ENCODE results near the gene FCHSD2. TPM values are rescaled to one million over a fixed set of nuclear protein-coding genes. Genes with fewer than 3 reads are reported as not detected.

FCHSD2 gene
- total RNA-seq, 1 donor from 2014 or later, result 69.5 TPM

DNA sequence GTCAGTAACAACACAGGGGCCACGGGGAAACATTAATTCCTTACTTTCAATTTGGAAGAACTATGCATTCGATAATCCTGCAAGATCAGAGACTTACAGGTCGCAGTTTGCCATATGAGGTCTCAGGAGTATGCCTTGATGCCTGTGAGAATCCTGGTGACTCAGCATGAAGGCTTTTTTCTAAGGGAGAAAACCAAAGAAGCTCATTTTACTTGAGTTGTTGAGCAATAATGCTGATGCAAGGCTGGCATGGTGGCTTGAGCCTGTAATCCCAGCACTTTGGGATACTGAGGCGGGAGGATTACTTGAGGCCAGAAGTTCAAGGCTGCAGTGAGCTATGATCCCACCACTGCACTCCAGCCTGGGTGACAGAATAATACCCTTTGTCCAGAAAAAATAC, 301.3 kb downstream of the FCHSD2 start:
- Mint-ChIP-seq H3K9me3 (ENCODE audit: low read depth) (no peaks in the 10 kb centered on the region), H3K36me3 (ENCODE audit: low read depth) (peaks cover 40% of the 10 kb centered on the region), H3K27ac (ENCODE audit: unreplicated experiment) (peak overlapping the region; percentile 55), H3K27me3 (ENCODE audit: low read depth) (no peaks in the 10 kb centered on the region), H3K4me3 (ENCODE audit: unreplicated experiment) (no peak overlapping the region), H3K4me1 (ENCODE audit: low read depth) (peaks cover 46% of the 10 kb centered on the region)
- TF ChIP-seq, protein P1, sequence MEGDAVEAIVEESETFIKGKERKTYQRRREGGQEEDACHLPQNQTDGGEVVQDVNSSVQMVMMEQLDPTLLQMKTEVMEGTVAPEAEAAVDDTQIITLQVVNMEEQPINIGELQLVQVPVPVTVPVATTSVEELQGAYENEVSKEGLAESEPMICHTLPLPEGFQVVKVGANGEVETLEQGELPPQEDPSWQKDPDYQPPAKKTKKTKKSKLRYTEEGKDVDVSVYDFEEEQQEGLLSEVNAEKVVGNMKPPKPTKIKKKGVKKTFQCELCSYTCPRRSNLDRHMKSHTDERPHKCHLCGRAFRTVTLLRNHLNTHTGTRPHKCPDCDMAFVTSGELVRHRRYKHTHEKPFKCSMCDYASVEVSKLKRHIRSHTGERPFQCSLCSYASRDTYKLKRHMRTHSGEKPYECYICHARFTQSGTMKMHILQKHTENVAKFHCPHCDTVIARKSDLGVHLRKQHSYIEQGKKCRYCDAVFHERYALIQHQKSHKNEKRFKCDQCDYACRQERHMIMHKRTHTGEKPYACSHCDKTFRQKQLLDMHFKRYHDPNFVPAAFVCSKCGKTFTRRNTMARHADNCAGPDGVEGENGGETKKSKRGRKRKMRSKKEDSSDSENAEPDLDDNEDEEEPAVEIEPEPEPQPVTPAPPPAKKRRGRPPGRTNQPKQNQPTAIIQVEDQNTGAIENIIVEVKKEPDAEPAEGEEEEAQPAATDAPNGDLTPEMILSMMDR (IDR thresholded peaks at IDR 0.05), result no peak
- DNase-seq (ENCODE audit: low spot score), result no peak

DNA sequence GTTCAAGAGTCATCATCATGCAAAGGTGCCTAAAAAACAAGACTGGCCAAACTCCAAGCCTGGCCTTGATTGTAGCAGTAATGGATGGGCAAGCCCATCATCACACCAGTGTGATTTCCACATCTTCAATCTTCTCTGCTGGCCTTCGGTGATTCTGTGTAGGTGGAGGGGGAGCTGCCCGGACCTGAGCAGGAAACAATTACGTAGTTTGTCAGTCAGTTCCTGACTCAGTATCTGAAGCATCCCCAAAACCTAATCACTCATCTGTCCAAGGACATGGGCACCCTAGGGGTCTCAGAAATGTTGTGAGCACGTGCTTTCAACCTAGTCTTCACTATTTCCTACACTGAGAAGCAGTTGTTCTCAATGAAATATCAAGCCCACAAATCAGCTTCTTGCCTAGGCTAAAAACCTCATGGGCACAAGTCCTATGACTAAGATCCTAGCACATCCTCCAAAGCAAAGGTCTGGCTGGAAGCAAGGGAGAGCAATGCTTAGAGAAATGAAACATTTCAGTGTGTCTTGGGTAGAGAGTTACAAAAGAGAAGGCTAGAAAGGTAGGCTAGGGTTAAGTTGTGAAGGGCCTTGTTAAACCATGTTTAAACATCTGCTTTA, 303.3 kb downstream of the FCHSD2 start:
- no peaks in the 10 kb centered on the region for H3K27me3 Mint-ChIP-seq (ENCODE audit: low read depth)
- H3K4me3 Mint-ChIP-seq (ENCODE audit: unreplicated experiment), result no peak overlapping the region
- H3K9me3 Mint-ChIP-seq (ENCODE audit: low read depth), result no peaks in the 10 kb centered on the region
- H3K36me3 Mint-ChIP-seq (ENCODE audit: low read depth), result peaks cover 40% of the 10 kb centered on the region
- peaks cover 45% of the 10 kb centered on the region for H3K4me1 Mint-ChIP-seq (ENCODE audit: low read depth)
- no peak for DNase-seq (ENCODE audit: low spot score)
- TF ChIP-seq, protein P1 (IDR thresholded peaks at IDR 0.05), result no peak
- peak overlapping the region; percentile 9 for H3K27ac Mint-ChIP-seq (ENCODE audit: unreplicated experiment)

DNA sequence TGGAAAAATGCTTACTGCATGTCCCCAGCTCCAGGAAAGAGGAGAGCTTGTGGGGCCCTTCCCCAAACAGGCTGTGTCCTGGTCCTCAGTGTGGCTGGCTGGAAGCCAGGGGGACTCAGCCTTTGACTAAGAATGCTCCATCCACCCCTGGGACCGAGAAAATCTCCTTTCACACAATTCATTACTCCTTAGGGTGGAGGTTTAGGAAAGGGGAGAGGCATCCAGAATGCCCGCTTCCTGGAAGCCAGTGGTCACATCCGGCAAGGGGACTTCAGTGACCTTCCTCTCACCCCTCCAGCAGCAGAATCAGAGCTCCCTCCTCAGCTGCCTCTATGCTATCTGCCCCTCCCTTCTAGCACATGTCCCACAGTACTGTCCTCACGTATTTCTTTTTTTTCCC, 306.0 kb downstream of the FCHSD2 start:
- Mint-ChIP-seq H3K9me3 (ENCODE audit: low read depth) (no peaks in the 10 kb centered on the region), H3K27ac (ENCODE audit: unreplicated experiment) (peak overlapping the region; percentile 61), H3K36me3 (ENCODE audit: low read depth) (peaks cover 26% of the 10 kb centered on the region), H3K4me1 (ENCODE audit: low read depth) (peaks cover 55% of the 10 kb centered on the region), H3K27me3 (ENCODE audit: low read depth) (no peaks in the 10 kb centered on the region), H3K4me3 (ENCODE audit: unreplicated experiment) (no peak overlapping the region)
- TF ChIP-seq, protein P1 (IDR thresholded peaks at IDR 0.05), result no peak
- no peak for DNase-seq (ENCODE audit: low spot score)

DNA sequence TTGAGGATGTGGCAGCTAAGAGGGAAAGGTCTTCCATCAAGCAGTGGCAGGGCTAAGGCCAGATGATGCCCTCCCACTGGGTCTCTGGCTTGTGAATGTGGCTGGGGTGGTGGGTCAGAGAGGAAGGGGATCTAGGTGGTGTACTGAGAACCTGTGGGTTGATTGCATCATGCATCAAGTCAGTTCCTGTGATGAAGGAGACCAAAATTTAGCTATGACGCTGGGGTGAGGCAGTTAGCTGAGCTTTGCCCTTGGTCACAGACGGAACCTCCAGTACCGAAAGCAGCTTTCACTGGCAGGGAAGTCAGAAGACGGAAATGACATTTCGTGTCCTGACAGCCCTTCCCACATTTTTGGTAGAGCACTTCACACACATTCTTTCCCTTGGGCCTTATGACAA, 307.2 kb downstream of the FCHSD2 start:
- TF ChIP-seq, protein P1 (IDR thresholded peaks at IDR 0.05), result no peak
- Mint-ChIP-seq H3K4me3 (ENCODE audit: unreplicated experiment) (no peak overlapping the region), H3K27me3 (ENCODE audit: low read depth) (no peaks in the 10 kb centered on the region)

DNA sequence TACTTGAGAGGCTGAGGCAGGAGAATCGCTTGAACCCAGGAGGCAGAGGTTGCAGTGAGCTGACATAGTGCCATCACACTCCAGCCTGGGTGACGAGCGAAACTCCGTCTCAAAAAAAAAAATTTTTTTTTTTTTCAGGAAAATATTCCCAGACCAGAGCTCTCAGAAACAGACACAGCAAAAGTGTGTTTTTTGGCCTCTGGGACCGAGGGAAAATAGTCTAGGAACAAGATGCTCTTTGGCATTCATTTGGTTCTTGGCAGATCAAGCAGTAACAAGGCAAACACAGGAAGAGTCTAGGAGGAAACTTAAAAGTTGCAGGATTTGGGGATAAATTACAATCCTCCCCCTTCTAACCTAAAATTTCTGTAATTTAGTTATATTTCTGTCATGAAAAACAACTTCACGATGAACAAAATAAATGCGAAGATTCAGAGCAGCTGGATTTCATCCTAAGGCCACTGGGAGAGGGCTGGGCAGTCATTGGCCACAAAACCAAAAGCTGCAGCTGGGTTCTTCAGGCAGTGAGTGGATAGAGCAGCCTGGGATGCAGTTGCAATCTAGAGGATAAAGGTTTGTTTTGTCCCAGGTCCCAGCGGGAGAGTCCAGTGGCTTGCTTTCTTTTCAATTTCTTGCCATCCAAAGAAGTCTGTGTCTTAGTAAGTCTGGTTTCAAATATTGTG, 308.2 kb downstream of the FCHSD2 start:
- Mint-ChIP-seq H3K4me1 (ENCODE audit: low read depth) (peaks cover 48% of the 10 kb centered on the region), H3K36me3 (ENCODE audit: low read depth) (peaks cover 9% of the 10 kb centered on the region), H3K4me3 (ENCODE audit: unreplicated experiment) (no peak overlapping the region), H3K9me3 (ENCODE audit: low read depth) (no peaks in the 10 kb centered on the region), H3K27me3 (ENCODE audit: low read depth) (no peaks in the 10 kb centered on the region), H3K27ac (ENCODE audit: unreplicated experiment) (peak overlapping the region; percentile 77)
- TF ChIP-seq, protein P1 (IDR thresholded peaks at IDR 0.05), result no peak
- DNase-seq (ENCODE audit: low spot score), result no peak

More for the DNA sequence above, 307.2 kb downstream of the FCHSD2 start:
- Mint-ChIP-seq H3K4me1 (ENCODE audit: low read depth) (peaks cover 48% of the 10 kb centered on the region), H3K27ac (ENCODE audit: unreplicated experiment) (peak overlapping the region; percentile 77), H3K36me3 (ENCODE audit: low read depth) (peaks cover 18% of the 10 kb centered on the region), H3K9me3 (ENCODE audit: low read depth) (no peaks in the 10 kb centered on the region)
- no peak for DNase-seq (ENCODE audit: low spot score)
